BJ (cell line): ENCODE data around the gene CTBP1. TPM values are rescaled to one million over a fixed set of nuclear protein-coding genes. Genes with fewer than 3 reads are reported as not detected.

Source experiments
- CTCF ChIA-PET: fragments of 350-600 bp; formaldehyde crosslinking; extraction: SDS; loops from one replicate; lab custom pipeline; 2021; ENCODE audit warnings: antibody characterized with exemption, inconsistent platforms; lab: Yijun Ruan, JAX
- POLR2A ChIA-PET: fragments of 300-600 bp; sonication (Branson Sonifier 250); formaldehyde crosslinking; extraction: SDS; loops from one replicate; lab custom pipeline; 2021; ENCODE audit warnings: antibody characterized with exemption; lab: Charles Lee
- DNase-seq: peaks from one replicate; pipeline ENCODE4 v3.0.0-alpha.2; 2011; ENCODE audit warnings: low read depth
- H3K27me3 ChIP-seq: 2 replicates; pipeline ENCODE4 v1.6.0; 2011; ENCODE audit warnings: low read length; ENCODE audit not compliant: control insufficient read depth, insufficient read depth
- H3K36me3 ChIP-seq: 2 replicates; pipeline ENCODE4 v1.5.1; 2011; ENCODE audit warnings: low read length; ENCODE audit not compliant: control insufficient read depth, insufficient read depth
- H3K4me3 ChIP-seq: 2 replicates; pipeline ENCODE4 v1.5.1; 2011; ENCODE audit warnings: low read depth, mild to moderate bottlenecking, control low read depth, low read length
- polyA plus RNA-seq: library from polyadenylated mRNA; depleted of rRNA; stranded (reverse); fragments of >200 nt; gene quantifications from 2 replicates; pipeline ENCODE4 v1.2.3, GENCODE V29; 2011
- TF ChIP-seq, protein P1 (sequence below): IDR thresholded peaks from 2 replicates; pipeline ENCODE4 v1.5.1; 2011; ENCODE audit warnings: low read depth, mild to moderate bottlenecking, control low read depth, inconsistent platforms, low read length, moderate library complexity; ENCODE audit not compliant: insufficient read depth

CTBP1 gene
- polyA plus RNA-seq, 1 experiment: 106 TPM

- Histone ChIP-seq H3K4me3 (no peak overlapping the region), H3K36me3 (no peaks in the 10 kb centered on the region), H3K27me3 (no peaks in the 10 kb centered on the region)
- TF ChIP-seq, protein P1, sequence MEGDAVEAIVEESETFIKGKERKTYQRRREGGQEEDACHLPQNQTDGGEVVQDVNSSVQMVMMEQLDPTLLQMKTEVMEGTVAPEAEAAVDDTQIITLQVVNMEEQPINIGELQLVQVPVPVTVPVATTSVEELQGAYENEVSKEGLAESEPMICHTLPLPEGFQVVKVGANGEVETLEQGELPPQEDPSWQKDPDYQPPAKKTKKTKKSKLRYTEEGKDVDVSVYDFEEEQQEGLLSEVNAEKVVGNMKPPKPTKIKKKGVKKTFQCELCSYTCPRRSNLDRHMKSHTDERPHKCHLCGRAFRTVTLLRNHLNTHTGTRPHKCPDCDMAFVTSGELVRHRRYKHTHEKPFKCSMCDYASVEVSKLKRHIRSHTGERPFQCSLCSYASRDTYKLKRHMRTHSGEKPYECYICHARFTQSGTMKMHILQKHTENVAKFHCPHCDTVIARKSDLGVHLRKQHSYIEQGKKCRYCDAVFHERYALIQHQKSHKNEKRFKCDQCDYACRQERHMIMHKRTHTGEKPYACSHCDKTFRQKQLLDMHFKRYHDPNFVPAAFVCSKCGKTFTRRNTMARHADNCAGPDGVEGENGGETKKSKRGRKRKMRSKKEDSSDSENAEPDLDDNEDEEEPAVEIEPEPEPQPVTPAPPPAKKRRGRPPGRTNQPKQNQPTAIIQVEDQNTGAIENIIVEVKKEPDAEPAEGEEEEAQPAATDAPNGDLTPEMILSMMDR: no peak
- DNase-seq: peak; percentile 86
- ChIA-PET POLR2A (interaction anchor here (0.7 kb wide), 2 partner anchors 18 to 165 kb away, joined by 3 read pairs; no protein-coding TSS in a partner anchor), CTCF (interaction anchor here (0.5 to 2.1 kb wide), 7 partner anchors 12 to 155 kb away, joined by 3 to 8 read pairs (median 3); partner anchors contain the start of gene UVSSA)
Measured at GRCh38 chr4:1192091-1192492, 56.8 kb downstream of the CTBP1 start.

GRCh38 chr4:1191621-1192020 is 57.3 kb downstream of the CTBP1 start:
- CTCF ChIA-PET: interaction anchor here (0.5 to 2.1 kb wide), 5 partner anchors 12 to 155 kb away, joined by 3 to 8 read pairs (median 4); partner anchors contain the start of gene UVSSA
- TF ChIP-seq, protein P1: no peak
- H3K4me3 ChIP-seq: no peak overlapping the region
- H3K36me3 ChIP-seq: no peaks in the 10 kb centered on the region
- H3K27me3 ChIP-seq: no peaks in the 10 kb centered on the region
- no peak for DNase-seq
- POLR2A ChIA-PET: interaction anchor here (0.7 kb wide), 2 partner anchors 19 to 164 kb away, joined by 3 read pairs; no protein-coding TSS in a partner anchor

DNA sequence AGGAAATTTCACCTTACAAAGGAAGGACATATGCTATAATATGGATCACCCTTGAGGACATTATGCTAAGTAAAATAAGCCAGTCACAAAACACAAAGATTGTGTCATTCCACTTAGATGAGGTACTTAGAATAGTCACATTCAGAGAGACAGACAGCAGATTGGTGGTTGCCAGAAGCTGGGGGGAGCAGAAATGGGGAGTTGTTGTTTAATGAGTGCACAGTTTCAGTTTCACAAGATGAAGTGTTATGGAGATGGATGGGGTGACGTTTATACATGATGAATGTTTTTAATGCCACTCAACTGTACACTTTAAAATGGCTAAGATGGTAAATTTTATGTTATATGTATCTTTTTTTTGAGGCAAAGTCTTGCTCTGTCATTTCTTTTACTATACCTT is 61.7 kb downstream of the CTBP1 start:
- no peaks in the 10 kb centered on the region for H3K36me3 ChIP-seq
- ChIA-PET POLR2A (no interaction called here), CTCF (interaction anchor here (1.3 kb wide), 1 partner anchor 18 kb away, joined by 3 read pairs; no protein-coding TSS in a partner anchor)
- TF ChIP-seq, protein P1: no peak
- no peak overlapping the region for H3K4me3 ChIP-seq
- DNase-seq: no peak
- no peaks in the 10 kb centered on the region for H3K27me3 ChIP-seq

DNA sequence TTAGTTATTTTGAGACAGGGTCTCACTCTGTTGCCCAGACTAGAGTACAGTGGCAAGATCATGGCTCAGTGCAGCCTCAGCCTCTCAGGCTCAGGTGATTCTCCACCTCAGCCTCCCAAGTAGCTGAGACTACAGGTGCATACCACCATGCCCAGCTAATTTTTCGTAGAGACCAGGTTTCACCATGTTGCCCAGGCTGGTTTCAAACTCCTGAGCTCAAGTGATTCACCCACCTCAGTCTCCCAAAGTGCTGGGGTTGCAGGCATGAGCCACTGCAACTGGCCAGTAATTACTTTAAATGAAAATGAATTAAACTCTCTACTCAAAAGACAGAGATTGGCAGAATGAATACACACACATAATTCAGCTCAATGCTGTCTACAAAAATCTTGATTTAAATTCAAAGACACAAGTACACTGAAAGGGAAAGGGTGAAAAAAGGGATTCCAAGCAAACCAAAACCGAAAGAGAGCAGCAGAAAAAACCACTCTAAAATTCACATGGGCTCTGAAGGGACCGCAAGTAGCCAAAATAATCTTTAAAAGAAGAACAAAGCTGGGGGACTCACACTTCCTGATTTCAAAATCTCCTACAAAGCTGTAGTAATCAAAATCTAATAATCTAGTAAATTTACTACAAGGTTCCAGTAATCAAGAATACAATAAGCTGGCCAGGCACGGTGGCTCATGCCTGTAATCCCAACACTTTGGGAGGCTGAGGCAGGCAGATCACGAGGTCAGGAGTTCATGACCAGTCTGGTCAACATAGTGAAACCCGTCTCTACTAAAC is 64.8 kb downstream of the CTBP1 start:
- TF ChIP-seq, protein P1: no peak
- ChIA-PET CTCF (interaction anchor here (1.0 to 2.0 kb wide), 3 partner anchors 17 to 75 kb away, joined by 3 to 7 read pairs (median 3); no protein-coding TSS in a partner anchor), POLR2A (no interaction called here)
- Histone ChIP-seq H3K4me3 (no peak overlapping the region), H3K36me3 (no peaks in the 10 kb centered on the region), H3K27me3 (no peaks in the 10 kb centered on the region)
- no peak for DNase-seq

DNA sequence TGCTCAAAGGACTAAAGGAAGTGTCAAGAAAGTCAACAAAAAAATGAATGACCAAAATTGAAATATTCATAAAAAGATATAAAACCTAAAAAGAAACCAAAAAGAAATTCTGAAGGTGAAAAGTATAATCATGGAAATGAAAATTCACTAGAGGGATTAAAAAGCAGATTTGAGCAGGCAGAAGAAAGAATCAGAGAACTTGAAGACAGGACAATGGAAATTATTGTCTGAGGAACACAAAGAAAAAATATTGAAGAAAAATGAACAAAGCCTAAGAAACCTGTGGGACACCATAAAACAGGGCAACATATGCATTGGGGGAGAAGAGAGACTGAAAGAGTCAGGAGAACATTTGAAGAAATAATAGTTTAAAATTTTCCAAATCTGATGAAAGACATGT is 66.6 kb downstream of the CTBP1 start:
- POLR2A ChIA-PET: no interaction called here

More for the DNA sequence above, 66.6 kb downstream of the CTBP1 start:
- DNase-seq: no peak
- Histone ChIP-seq H3K27me3 (no peaks in the 10 kb centered on the region), H3K4me3 (no peak overlapping the region), H3K36me3 (no peaks in the 10 kb centered on the region)
- TF ChIP-seq, protein P1: no peak
- CTCF ChIA-PET: no interaction called here
